ENCODE measurements around the gene CEP95. TPM values are rescaled to one million over a fixed set of nuclear protein-coding genes. Genes with fewer than 3 reads are reported as not detected.

The CEP95 gene
- total RNA-seq, 1 donor from 2014 or later = 16.2 TPM

DNA sequence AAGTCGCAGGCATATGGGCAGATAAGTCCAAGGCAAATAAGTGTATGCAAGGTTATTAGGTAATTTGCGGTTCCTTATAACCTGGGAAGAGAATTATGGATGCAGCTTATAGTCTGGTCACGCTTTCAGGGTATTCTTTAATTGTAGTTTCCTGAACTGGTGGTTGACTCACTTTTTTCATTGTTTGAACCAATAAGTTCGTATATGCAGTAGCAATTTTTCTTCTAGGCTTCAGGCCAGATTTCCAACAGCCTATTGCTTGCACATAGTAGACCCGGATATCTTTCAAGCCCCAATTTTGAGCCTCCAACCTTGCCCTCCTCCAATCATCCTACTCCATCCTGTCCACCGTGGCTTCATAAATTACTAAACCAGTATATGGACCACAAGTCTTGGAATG lies 12.8 kb downstream of the CEP95 start:
- ATAC-seq = no peak

- ATAC-seq = no peak
Observed at GRCh38 chr17:64520359-64520758, 13.6 kb downstream of the CEP95 start.

DNA sequence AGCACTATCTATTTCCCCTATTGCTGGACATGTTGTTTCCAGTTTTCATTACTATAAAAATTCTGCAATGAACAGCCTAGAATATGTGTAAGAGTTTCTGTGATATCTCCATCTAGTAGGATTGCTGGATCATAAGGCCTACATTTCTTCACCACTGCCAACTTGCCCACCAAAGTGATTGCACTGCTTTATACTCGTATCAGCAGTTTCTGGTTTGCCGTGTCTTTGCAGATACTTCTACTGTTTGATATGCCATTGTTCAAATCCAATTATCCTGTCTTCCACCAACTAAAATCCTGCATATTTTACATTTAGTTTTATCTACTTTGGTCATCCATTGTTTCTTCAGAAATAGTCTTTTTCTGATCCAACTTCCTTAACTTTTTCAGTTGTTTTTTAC lies 21.1 kb downstream of the CEP95 start:
- no peak for ATAC-seq

GRCh38 chr17:64529221-64529620 lies 22.4 kb downstream of the CEP95 start:
- no peak for ATAC-seq

DNA sequence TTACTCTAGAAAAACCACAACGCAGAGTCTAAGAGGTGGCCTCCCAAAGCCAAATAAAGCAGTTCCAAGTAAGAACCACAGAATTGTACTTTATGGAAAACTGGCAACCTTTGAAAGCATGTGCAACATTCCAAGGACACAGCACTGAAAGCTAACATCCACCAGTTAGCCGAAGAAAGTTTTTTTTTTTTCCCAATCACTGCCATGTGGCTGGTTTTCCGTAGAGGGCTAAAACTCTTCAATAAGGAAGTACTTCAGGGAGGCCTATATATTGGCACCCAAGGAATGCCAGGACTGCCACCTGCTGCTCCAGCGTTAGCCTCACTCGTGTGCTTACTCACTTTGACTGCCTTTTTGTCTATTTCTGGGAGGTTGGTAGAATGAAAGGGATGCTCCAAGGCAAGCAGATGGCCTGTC lies 25.2 kb downstream of the CEP95 start:
- ATAC-seq = no peak

DNA sequence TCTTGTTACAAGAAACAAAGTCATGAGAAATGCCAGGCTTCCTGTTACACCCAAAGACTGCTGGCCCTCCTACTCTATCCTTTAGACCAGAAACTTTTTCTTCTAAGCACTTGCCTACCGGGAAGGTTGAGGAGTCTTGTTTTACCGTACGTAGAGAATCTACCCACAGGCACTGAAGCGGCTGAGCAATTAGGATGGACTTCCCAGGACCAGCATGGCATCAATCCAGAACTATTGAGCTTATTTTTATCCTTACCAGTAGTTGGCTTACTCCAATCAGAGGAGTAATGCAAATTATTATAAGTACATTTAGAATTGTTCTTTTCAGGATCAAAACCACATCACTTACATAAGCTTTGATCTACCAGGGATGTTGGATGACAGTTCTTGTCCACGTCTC lies 25.6 kb downstream of the CEP95 start:
- no peak for ATAC-seq

- no peak for ATAC-seq
Observed at GRCh38 chr17:64533784-64534183, 27.0 kb downstream of the CEP95 start.

DNA sequence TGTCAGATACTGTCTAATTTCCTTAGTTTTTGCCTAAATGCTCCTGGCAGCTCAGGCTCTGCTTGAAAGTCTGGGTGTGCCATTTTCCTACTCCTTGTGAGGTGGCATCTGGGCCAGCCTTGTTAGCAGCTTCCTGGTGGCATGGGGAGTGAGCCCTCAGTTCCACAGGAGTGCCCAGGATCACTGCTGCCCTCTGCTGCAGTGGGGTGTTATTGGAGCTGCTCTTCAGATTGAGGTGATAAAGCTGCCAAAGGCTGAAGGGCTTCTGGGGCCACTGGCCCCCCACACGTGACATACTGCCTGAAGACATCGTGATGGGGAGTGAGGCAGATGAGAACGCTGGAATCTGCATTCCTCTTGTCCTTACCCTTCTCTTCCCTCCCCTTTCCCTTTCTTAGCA lies 27.4 kb downstream of the CEP95 start:
- peak; percentile 66 for ATAC-seq

DNA sequence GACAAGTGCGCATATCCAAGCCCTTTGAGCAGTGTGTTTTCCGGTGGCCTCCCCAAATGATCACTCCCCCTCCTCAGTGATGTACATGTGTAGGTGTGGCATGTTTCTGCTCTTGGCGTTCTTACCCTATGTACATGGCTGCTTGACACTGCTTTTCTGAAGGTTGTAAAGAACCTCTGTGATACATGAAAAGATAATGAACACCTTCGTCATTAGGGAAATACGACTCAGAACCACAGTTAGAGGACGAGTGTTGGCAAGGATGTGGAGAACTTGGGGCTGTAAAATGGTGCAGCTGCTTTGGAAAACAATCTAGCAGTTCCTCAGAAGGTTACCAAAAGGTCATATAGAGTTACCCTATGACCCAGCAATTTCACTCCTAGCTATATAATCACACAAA lies 28.6 kb downstream of the CEP95 start:
- no peak for ATAC-seq

DNA sequence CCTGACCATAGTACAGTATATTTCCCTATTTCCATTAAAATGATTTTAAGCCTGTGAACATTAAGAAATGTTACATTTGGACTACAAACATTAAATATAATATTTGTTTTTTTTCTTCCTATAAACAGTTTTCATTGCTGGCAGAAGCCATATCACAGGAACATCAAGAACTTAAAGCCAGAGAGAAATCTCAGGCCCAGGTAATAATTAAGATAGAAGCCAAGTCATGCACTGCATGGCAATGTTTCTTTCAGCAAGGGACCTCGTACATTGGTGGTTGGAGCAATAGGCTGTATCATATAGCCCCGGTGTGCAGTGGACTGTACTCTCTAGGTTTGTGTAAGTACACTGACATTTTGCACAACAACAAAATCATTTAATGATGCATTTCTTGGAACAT lies 30.1 kb downstream of the CEP95 start:
- ATAC-seq = no peak

DNA sequence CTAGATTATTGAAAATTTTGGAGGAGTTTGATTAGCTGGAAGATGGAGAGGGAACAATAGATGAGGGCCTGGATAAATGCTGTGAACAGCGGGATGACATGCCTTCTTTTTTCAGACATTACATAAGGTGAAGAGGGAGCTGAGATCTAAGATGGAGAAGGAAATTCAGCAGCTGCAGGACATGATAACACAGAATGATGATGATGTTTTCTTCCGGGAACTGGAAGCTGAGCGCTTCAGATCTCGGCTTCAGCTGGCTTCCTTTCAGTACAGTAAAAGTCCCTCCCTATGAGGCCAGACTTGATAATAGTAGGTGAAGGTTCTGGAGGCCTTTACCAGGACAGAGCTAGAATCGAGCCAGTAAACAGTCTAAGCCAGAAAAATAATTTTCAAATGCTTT lies 30.7 kb downstream of the CEP95 start:
- ATAC-seq = no peak

- no peak for ATAC-seq
Observed at GRCh38 chr17:64538508-64539130, 31.8 kb downstream of the CEP95 start.

DNA sequence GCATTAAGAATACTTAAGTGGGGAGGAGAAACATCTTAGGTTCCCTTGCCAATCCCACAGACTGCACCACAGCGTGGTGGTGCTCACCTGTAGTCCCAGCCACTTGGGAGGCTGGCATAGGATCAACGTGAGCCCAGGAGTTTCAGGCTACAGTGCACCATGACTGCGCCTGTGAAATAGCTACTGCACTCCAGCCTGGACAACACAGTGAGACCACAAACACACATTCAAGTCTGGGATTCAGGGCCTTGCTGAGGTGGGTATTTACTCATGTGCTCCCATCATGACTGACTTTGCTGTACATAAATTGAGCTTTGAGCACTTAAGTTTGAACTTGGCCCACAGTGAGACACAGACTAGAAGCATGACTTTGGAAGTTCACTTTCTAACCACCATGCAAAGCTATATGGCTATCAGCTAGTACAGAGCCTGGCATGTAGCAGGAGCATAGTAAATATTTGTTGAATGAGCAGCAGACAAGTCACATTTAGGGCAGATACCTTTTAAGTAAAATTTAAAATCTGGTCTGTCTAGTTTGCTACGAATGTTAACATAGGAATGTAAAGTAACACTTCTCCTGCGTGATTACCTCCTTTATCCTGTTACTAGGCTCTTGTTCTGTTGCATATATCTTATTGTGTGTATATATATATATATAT lies 33.5 kb downstream of the CEP95 start:
- peak; percentile 50 for ATAC-seq

- ATAC-seq = no peak
Observed at GRCh38 chr17:64544742-64545141, 38.0 kb downstream of the CEP95 start.

DNA sequence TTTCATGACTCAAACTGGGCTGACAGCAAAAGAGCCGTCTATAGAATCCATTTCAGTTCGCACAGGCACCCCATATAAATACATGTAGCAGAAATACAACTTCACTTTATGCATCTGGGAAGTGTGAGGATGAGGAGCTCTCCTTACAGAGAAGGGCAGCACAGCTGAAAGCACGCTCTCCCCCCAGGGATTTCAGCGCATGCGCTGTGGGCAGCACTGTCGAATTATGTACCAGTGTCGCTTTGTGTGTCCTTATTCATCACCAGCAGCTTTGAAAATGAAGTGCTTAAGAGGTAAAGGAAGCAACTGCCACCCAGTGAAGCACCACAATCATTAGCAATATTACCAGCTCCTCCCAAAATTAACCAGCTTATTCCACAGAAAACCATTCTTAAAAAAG lies 39.9 kb downstream of the CEP95 start:
- no peak for ATAC-seq

GRCh38 chr17:64547319-64547718 lies 40.5 kb downstream of the CEP95 start:
- ATAC-seq = no peak

DNA sequence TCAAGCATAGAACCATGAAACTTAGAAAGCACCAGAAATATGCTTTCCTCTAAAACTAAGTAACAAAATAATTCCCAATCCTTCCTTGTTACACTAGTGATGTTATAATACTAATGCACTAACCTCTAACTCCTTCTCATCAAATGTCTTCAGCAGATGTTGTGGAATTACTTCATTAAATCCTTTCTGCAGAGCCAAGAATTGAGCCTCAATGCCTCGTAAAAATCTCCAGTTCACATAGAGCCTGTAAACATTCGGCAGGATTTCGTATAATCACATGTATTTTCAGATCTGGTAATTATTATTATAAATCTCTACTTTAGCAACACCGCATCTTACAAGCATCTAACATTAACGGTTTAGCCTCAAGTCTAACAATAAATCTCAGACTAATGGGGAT lies 44.7 kb downstream of the CEP95 start:
- ATAC-seq = no peak

DNA sequence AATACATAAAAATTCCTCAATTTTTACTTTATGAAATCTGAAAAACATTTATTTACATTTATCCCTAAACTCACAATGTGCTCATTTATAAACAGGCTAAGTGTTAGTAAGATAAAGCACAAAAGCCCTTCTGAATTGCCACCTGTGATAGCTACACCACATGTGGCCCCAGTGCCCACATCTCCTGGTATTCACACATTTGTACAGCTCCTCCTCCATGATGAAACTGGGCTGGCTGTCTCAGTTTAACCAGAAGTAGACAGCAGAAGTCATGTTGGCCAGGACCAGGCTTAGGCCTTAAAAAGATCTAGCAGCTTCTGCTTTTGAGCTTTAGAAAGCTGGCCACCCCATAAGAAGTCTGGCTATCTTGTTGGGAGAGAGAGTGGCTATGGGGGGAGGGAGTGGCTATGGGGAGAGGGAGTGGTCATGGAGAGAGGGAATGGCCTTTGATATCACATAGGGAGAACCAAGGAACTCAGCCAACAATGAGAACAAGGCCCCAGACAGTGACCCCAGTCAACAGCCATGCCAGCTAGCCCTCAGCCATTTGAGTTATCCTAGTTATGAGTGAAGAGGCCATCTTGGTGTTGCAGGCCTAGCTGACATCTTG lies 47.4 kb downstream of the CEP95 start:
- ATAC-seq = no peak

GRCh38 chr17:64555281-64555680 lies 48.5 kb downstream of the CEP95 start:
- ATAC-seq = no peak

- no peak for ATAC-seq
Observed at GRCh38 chr17:64564098-64564497, 57.3 kb downstream of the CEP95 start.

- ATAC-seq = no peak
Observed at GRCh38 chr17:64565563-64565962, 58.8 kb downstream of the CEP95 start.

DNA sequence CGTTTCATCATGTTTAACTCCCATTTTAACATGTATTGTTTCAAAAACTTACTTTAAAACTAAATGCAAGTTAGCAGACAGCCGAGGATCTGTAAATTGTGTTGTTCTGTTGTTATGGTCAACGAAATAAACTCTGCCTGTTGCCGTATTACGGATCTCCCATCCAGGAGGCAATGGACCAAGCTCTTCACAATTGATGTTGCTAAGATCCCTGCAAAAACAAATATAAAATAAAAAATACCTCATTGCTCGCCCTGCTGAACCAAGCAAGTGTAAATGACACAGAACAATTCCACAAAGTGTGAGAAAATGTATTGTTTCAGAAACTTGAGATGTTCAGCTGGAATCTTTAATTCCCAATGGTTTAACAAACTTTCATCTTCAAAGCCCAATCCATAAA lies 65.0 kb downstream of the CEP95 start:
- no peak for ATAC-seq

DNA sequence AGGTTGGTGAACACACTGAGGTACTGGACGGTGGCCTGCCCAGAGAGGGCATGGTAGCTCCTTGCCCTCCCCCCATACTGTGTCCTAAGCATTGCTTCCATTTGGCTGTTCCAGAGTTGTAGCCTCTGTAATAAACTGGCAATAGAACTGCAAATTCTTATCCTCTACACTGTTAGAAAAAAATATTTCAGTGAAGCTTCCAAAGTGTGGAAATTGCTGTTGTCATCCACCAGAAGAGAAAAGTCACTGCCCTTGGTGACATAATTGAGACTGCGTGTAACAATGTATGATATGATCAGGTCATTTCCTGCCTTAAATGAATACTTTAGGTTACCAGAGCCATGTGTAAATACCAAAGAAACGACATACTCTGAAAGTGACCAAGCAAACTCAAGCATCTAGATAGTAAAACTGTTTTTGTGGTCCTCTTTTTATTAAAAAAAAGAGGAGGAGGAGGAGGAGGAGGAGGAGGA lies 65.9 kb downstream of the CEP95 start:
- ATAC-seq = no peak

DNA sequence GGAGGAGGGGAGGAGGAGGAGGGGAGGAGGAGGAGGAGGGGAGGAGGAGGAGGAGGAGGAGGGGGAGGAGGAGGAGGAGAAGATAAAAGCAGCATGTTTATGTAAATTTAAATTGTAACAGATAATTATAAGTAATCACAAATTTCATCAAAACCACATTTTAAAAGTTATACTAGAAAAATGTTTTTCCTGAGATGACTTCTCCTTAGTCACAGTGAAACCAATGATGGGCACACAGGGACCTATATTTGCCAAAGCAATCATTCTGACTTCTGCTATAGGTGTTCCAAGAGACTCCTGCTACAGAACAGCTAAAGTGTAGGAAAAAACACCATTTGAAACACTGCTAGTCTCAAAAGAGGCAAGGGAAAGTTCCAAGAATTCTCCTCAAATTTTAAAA lies 66.4 kb downstream of the CEP95 start:
- no peak for ATAC-seq
